ENCODE data around the gene LIN7B. TPM values are rescaled to one million over a fixed set of nuclear protein-coding genes. Genes with fewer than 3 reads are reported as not detected.

Gene LIN7B
- total and polyA plus RNA-seq, 9 of the 15 experiments (the other 6 are each of a cell fraction or from before 2014, with no cell fraction given) = 0.89 to 15.7 (median 4.0) TPM

DNA sequence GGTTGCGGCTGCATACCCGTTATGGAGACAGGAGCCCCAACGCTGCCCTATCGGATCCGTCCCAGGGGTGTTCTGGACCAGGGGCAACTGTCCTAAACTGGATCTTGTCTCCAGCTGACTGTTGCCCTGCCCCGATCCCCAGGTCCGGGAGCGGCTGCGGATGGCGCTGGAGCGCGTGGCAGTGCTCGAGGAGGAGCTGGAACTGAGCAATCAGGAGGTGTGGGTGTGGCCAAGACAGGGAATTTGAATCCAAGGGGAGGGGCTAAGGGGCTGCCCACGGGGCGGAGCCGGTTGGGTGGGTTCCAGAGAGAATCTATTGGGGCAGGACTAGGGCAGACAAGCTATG is 15.0 kb downstream of the LIN7B start (continued):
- TF ChIP-seq, protein P1, sequence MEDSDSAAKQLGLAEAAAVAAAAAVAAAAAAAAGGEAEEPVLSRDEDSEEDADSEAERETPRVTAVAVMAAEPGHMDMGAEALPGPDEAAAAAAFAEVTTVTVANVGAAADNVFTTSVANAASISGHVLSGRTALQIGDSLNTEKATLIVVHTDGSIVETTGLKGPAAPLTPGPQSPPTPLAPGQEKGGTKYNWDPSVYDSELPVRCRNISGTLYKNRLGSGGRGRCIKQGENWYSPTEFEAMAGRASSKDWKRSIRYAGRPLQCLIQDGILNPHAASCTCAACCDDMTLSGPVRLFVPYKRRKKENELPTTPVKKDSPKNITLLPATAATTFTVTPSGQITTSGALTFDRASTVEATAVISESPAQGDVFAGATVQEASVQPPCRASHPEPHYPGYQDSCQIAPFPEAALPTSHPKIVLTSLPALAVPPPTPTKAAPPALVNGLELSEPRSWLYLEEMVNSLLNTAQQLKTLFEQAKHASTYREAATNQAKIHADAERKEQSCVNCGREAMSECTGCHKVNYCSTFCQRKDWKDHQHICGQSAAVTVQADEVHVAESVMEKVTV (CRISPR knock-in tag; IDR thresholded peaks at IDR 0.05) = no peak
- no peak for TF ChIP-seq ZNF668 (CRISPR knock-in tag; IDR thresholded peaks at IDR 0.05)
- TF ChIP-seq PYGO2 (tag; IDR thresholded peaks at IDR 0.05) = no peak
- TF ChIP-seq, protein P2, sequence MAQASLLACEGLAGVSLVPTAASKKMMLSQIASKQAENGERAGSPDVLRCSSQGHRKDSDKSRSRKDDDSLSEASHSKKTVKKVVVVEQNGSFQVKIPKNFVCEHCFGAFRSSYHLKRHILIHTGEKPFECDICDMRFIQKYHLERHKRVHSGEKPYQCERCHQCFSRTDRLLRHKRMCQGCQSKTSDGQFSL (CRISPR knock-in tag; IDR thresholded peaks at IDR 0.05) = 0 out of 2 replicates have a peak, but pooled peaks have one; percentile 40
- TF ChIP-seq, protein P2 (tag; IDR thresholded peaks at IDR 0.05) = no peak
- TF ChIP-seq ERF (CRISPR knock-in tag; IDR thresholded peaks at IDR 0.05) = 0 out of 2 replicates have a peak, but pooled peaks have one; percentile 20
- TF ChIP-seq ILK (tag; IDR thresholded peaks at IDR 0.05; ENCODE audit: borderline replicate concordance, low read depth) = no peak
- peak; percentile 79 for TF ChIP-seq L3MBTL2 (IDR thresholded peaks at IDR 0.05)
- no peak for TF ChIP-seq FIP1L1 (IDR thresholded peaks at IDR 0.05; ENCODE audit: low read depth, low read length, poor library complexity, severe bottlenecking)
- TF ChIP-seq POLR2B (IDR thresholded peaks at IDR 0.05; ENCODE audit: low read depth, partially characterized antibody) = peak; percentile 23
- TF ChIP-seq ZNF384 (IDR thresholded peaks at IDR 0.05; ENCODE audit: low read depth, low read length) = no peak
- no peak for TF ChIP-seq SAP30 (IDR thresholded peaks at IDR 0.05; ENCODE audit: borderline replicate concordance, insufficient read depth, low read depth, low read length, poor library complexity, severe bottlenecking)
- TF ChIP-seq, protein P3, sequence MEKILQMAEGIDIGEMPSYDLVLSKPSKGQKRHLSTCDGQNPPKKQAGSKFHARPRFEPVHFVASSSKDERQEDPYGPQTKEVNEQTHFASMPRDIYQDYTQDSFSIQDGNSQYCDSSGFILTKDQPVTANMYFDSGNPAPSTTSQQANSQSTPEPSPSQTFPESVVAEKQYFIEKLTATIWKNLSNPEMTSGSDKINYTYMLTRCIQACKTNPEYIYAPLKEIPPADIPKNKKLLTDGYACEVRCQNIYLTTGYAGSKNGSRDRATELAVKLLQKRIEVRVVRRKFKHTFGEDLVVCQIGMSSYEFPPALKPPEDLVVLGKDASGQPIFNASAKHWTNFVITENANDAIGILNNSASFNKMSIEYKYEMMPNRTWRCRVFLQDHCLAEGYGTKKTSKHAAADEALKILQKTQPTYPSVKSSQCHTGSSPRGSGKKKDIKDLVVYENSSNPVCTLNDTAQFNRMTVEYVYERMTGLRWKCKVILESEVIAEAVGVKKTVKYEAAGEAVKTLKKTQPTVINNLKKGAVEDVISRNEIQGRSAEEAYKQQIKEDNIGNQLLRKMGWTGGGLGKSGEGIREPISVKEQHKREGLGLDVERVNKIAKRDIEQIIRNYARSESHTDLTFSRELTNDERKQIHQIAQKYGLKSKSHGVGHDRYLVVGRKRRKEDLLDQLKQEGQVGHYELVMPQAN (IDR thresholded peaks at IDR 0.05; ENCODE audit: borderline replicate concordance) = peak; percentile 67; the same call in 1 of the 2 replicates
- TF ChIP-seq ZNF140 (CRISPR knock-in tag; IDR thresholded peaks at IDR 0.05) = no peak
- TF ChIP-seq, protein P4, sequence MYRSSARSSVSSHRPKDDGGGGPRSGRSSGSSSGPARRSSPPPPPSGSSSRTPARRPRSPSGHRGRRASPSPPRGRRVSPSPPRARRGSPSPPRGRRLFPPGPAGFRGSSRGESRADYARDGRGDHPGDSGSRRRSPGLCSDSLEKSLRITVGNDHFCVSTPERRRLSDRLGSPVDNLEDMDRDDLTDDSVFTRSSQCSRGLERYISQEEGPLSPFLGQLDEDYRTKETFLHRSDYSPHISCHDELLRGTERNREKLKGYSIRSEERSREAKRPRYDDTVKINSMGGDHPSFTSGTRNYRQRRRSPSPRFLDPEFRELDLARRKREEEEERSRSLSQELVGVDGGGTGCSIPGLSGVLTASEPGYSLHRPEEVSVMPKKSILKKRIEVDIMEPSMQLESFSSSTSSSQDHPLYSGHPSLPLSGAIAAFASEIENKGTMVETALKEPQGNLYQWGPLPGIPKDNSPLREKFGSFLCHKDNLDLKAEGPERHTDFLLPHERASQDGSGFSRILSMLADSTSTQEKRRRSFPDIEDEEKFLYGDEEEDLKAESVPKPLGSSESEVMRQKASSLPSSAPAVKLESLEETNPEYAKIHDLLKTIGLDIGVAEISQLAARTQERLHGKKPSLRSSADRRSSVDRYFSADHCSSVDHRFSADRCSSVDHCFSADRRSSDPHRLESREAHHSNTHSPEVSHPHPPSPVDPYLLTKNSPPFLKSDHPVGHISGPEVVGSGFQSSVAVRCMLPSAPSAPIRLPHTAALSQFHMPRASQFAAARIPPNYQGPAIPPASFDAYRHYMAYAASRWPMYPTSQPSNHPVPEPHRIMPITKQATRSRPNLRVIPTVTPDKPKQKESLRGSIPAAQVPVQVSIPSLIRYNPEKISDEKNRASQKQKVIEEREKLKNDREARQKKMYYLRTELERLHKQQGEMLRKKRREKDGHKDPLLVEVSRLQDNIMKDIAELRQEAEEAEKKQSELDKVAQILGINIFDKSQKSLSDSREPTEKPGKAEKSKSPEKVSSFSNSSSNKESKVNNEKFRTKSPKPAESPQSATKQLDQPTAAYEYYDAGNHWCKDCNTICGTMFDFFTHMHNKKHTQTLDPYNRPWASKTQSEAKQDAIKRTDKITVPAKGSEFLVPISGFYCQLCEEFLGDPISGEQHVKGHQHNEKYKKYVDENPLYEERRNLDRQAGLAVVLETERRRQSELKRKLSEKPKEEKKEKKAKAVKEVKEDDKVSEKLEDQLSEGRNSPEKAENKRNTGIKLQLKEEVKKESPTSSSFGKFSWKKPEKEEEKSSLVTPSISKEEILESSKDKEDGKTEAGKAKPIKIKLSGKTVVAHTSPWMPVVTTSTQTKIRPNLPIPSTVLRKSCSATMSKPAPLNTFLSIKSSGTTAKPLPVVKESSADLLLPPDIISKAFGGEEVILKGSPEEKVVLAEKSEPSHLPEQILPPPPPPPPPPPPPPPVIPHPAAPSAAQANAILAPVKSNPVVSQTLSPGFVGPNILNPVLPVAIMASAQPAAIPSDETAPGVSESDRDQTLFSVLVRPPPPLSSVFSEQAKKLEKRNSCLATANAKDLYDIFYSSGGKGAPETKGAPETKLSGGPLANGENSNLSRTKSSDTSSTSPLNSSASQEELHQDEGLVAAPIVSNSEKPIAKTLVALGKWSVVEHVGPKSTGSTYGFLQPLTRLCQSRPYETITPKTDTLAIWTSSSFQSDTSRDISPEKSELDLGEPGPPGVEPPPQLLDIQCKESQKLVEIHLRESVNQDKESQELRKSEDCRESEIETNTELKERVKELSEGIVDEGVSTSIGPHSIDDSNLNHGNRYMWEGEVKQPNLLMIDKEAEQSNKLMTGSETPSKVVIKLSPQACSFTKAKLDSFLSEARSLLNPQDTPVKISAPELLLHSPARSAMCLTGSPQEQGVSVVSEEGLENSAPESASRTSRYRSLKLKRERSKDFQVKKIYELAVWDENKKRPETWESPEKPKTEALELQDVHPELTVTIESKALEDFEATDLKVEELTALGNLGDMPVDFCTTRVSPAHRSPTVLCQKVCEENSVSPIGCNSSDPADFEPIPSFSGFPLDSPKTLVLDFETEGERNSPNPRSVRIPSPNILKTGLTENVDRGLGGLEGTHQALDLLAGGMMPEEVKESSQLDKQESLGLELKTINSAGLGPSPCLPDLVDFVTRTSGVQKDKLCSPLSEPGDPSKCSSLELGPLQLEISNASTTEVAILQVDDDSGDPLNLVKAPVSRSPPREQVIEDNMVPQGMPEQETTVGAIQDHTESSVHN (IDR thresholded peaks at IDR 0.05; ENCODE audit: borderline replicate concordance in 1 of 2, low read depth in 1 of 2) = no peak
